Peyer's patch (tissue), 4 donors: Measurements from ENCODE around the gene TMIGD3. TPM values are rescaled to one million over a fixed set of nuclear protein-coding genes. Genes with fewer than 3 reads are reported as not detected.

Experiments
- DNase-seq, 3 donors: peaks; one replicate each; pipeline ENCODE4 v3.0.0-alpha.2; 2017 to 2019
- H3K27ac ChIP-seq, 4 donors: fragments of 200-600 bp; sonication (generic); one replicate each; pipeline ENCODE4 v1.5.1; 2016 to 2019
- H3K27me3 ChIP-seq, 2 donors: fragments of 200-600 bp; sonication (generic); one replicate each; pipeline ENCODE4 v1.5.1; 2019
- H3K36me3 ChIP-seq, 3 donors: fragments of 200-600 bp; sonication (generic); one replicate each; pipeline ENCODE4 v1.5.1; 2016 to 2019
- H3K4me1 ChIP-seq, 4 donors: fragments of 200-600 bp; sonication (generic); one replicate each; pipeline ENCODE4 v1.5.1; 2016 to 2019
- H3K4me3 ChIP-seq, 4 donors: fragments of 200-600 bp; sonication (generic); 1 replicate in 3 of 4; 2 replicates in 1 of 4; pipeline ENCODE4 v1.5.1; 2016 to 2019; ENCODE audit warnings: mild to moderate bottlenecking in 1 of 4
- H3K9me3 ChIP-seq, 4 donors: fragments of 200-600 bp; sonication (generic); one replicate each; pipeline ENCODE4 v1.5.1; 2016 to 2019; ENCODE audit warnings: mild to moderate bottlenecking in 1 of 4
- CTCF ChIP-seq, 6 experiments: fragments of 450-650 bp in 4 of 6; fragments of 200-600 bp in 2 of 6; sonication (generic) in 1 of 6; IDR thresholded peaks; one replicate each; pipeline ENCODE4 v1.5.1; 2017 to 2019; ENCODE audit warnings: antibody characterized with exemption in 6 of 6, mild to moderate bottlenecking in 3 of 6, moderate library complexity in 1 of 6
- POLR2A ChIP-seq, 2 donors: fragments of 450-650 bp; IDR thresholded peaks; one replicate each; pipeline ENCODE4 v1.5.1; 2017; ENCODE audit warnings: antibody characterized with exemption in 2 of 2, mild to moderate bottlenecking in 2 of 2, moderate library complexity in 2 of 2
- small RNA-seq, 2 donors: library from RNA; depleted of rRNA; stranded (forward); fragments of <200 nt; gene quantifications; one replicate each; pipeline ENCODE3, GENCODE V24; 2016
- total RNA-seq, 4 donors: library from RNA; depleted of rRNA; stranded (reverse); fragments of >200 nt; gene quantifications; one replicate each; pipeline ENCODE4 v1.1.0, GENCODE V29; 2016

Gene TMIGD3
- total RNA-seq, 4 donors from 2014 or later: 2.1 to 27.2 (median 6.4) TPM; not detected in 1

- no peaks in the 10 kb centered on the region for H3K4me1 ChIP-seq
- DNase-seq: no peak
- H3K27ac ChIP-seq: no peak overlapping the region
- H3K36me3 ChIP-seq: peaks cover 0 to 70% (median 0%) of the 10 kb centered on the region in 3 donors
- H3K4me3 ChIP-seq: no peak overlapping the region
- TF ChIP-seq POLR2A (IDR thresholded peaks at IDR 0.05): no peak
- TF ChIP-seq CTCF (IDR thresholded peaks at IDR 0.05): no peak
- no peaks in the 10 kb centered on the region for H3K9me3 ChIP-seq
- no peaks in the 10 kb centered on the region for H3K27me3 ChIP-seq
Observed at GRCh38 chr1:111439461-111440351, 63.7 kb downstream of the TMIGD3 start.

GRCh38 chr1:111436726-111437125 is 66.7 kb downstream of the TMIGD3 start:
- no peak for TF ChIP-seq POLR2A (IDR thresholded peaks at IDR 0.05)
- TF ChIP-seq CTCF (IDR thresholded peaks at IDR 0.05): no peak
- no peak for DNase-seq
- H3K4me1 ChIP-seq: no peaks in the 10 kb centered on the region
- peaks cover 0 to 44% (median 0%) of the 10 kb centered on the region in 3 donors for H3K36me3 ChIP-seq
- no peaks in the 10 kb centered on the region for H3K27me3 ChIP-seq
- H3K27ac ChIP-seq: no peak overlapping the region
- H3K4me3 ChIP-seq: no peak overlapping the region
- no peaks in the 10 kb centered on the region for H3K9me3 ChIP-seq

Small RNA genes within 50 kb of the gene (small RNA-seq; reads per million reads assigned to genes)
- gene RF00019: 0 reads per million in 2 donors
- gene RNU6-792P: 0 reads per million in 2 donors

Other genes starting within 250 kb of the TMIGD3 start
- gene CHIA, start 212.8 kb downstream of the TMIGD3 start, total RNA-seq: not detected
- 10 to 100 TPM in 2 of 4 donors, 1 to 10 TPM in 2; 3.5 to 13.0 (median 8.5) TPM for gene OVGP1, start 75.9 kb downstream of the TMIGD3 start, total RNA-seq
- gene WDR77, start 54.4 kb downstream of the TMIGD3 start, total RNA-seq: 10 to 100 TPM; 19.0 to 33.0 (median 26.4) TPM
- 100 to 1,000 TPM in 3 of 4 donors, 10 to 100 TPM in 1; 86.6 to 271 (median 136) TPM for gene ATP5PB, start 54.2 kb downstream of the TMIGD3 start, total RNA-seq
- gene C1orf162, start 29.6 kb downstream of the TMIGD3 start, total RNA-seq: 10 to 100 TPM in 1 of 4 donors, 1 to 10 TPM in 3; 3.9 to 30.5 (median 6.8) TPM
- gene ADORA3, start within 50 bp of the TMIGD3 start, total RNA-seq: 10 to 100 TPM in 1 of 4 donors, 1 to 10 TPM in 2, not detected in 1; 2.3 to 14.9 (median 4.7) TPM
- gene RAP1A, start 116.2 kb upstream of the TMIGD3 start, total RNA-seq: 10 to 100 TPM; 16.5 to 66.0 (median 46.2) TPM
- gene INKA2, start 235.8 kb upstream of the TMIGD3 start, total RNA-seq: 1 to 10 TPM in 2 of 4 donors, under 1 TPM in 1, not detected in 1; 0.88 to 2.3 (median 2.0) TPM